ENCODE measurements around the gene ANTXR2.

The ANTXR2 gene

DNA sequence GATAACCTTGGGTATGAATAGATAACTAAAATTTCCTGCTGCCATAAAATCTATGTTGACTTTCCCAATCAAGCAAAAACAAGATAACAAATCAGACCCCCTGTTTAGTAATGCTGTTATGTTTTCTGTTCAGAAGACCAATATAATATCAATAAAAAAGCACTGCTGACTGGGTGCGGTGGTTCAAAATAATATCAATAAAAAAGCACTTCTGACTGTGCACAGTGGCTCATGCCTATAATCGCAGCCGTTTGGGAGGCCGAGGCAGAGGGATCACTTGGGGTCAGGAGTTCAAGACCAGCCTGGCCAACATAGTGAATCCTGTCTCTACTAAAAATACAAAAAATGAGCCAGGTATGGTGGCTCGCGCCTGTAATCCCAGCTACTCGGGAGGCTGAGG is 36.7 kb downstream of the ANTXR2 start:
- no peak for DNase-seq (ENCODE audit: extremely low read depth, low read depth)
- TF ChIP-seq, protein P1, sequence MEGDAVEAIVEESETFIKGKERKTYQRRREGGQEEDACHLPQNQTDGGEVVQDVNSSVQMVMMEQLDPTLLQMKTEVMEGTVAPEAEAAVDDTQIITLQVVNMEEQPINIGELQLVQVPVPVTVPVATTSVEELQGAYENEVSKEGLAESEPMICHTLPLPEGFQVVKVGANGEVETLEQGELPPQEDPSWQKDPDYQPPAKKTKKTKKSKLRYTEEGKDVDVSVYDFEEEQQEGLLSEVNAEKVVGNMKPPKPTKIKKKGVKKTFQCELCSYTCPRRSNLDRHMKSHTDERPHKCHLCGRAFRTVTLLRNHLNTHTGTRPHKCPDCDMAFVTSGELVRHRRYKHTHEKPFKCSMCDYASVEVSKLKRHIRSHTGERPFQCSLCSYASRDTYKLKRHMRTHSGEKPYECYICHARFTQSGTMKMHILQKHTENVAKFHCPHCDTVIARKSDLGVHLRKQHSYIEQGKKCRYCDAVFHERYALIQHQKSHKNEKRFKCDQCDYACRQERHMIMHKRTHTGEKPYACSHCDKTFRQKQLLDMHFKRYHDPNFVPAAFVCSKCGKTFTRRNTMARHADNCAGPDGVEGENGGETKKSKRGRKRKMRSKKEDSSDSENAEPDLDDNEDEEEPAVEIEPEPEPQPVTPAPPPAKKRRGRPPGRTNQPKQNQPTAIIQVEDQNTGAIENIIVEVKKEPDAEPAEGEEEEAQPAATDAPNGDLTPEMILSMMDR (IDR thresholded peaks at IDR 0.05; ENCODE audit: low read depth, low read length), result no peak

GRCh38 chr4:80035336-80035735 is 37.7 kb downstream of the ANTXR2 start:
- no peak for DNase-seq (ENCODE audit: extremely low read depth, low read depth)
- TF ChIP-seq, protein P1 (IDR thresholded peaks at IDR 0.05; ENCODE audit: low read depth, low read length), result no peak

GRCh38 chr4:80033581-80033980 is 39.4 kb downstream of the ANTXR2 start:
- TF ChIP-seq, protein P1 (IDR thresholded peaks at IDR 0.05; ENCODE audit: low read depth, low read length), result no peak
- DNase-seq (ENCODE audit: extremely low read depth, low read depth), result no peak

DNA sequence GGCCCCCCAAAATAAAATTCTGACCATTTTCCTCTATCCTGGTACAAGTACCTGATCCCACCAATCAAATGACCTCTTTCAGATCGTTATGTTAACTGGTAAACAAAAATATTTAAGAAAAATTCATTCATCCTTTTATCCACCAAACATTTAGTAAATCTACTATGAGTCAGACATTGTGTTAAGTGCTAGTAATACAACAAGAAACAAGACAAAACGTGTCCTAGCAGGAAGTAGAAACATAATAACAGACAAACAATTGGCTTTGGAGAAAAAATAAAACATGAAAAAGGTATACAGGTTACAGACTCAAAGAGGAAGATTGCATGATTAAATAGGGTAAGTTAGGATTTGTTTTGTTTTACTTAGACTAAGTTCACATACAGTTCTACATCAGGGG is 43.7 kb downstream of the ANTXR2 start:
- TF ChIP-seq, protein P1 (IDR thresholded peaks at IDR 0.05; ENCODE audit: low read depth, low read length), result no peak
- no peak for DNase-seq (ENCODE audit: extremely low read depth, low read depth)

- no peak for DNase-seq (ENCODE audit: extremely low read depth, low read depth)
- TF ChIP-seq, protein P1 (IDR thresholded peaks at IDR 0.05; ENCODE audit: low read depth, low read length), result no peak
Measured at GRCh38 chr4:80027611-80028010, 45.4 kb downstream of the ANTXR2 start.

DNA sequence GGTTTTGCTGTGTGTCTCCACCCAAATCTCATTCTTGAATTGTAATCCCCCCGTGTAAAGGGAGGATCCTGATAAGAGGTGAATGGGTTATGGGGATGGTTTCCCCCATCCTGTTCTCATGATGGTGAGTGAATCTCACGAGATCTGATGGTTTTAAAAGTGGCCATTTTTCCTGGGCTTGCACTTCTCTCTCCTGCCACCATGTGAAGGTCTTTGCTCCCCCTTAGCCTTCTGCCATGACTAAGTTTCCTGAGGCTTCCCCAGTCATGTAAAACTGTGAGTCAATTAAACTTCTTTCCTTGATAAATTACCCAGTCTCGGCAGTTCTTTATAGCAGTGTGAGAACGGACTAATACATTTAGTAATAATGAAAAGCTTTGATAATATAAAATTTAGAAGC is 46.9 kb downstream of the ANTXR2 start:
- no peak for DNase-seq (ENCODE audit: extremely low read depth, low read depth)

GRCh38 chr4:80024335-80024734 is 48.7 kb downstream of the ANTXR2 start:
- TF ChIP-seq, protein P1 (IDR thresholded peaks at IDR 0.05; ENCODE audit: low read depth, low read length), result no peak
- no peak for DNase-seq (ENCODE audit: extremely low read depth, low read depth)

More for the DNA sequence above, 46.9 kb downstream of the ANTXR2 start:
- TF ChIP-seq, protein P1 (IDR thresholded peaks at IDR 0.05; ENCODE audit: low read depth, low read length), result no peak
